Activated T-cell treated with anti-CD3 and anti-CD28 coated beads, Interleukin-2, amount 50 U/mL, for 4 hours (primary cell): ENCODE data around the gene GNG8. TPM values are rescaled to one million over a fixed set of nuclear protein-coding genes. Genes with fewer than 3 reads are reported as not detected.

Source experiments
- ATAC-seq, 2 donors: fragments of 200-7000 bp; cut with Tn5 transposase; one replicate each; pipeline ENCODE4 v1.10.0; 2021
- DNase-seq: peaks from one replicate; pipeline ENCODE4 v3.0.0-alpha.2; 2020
- H3K27me3 Mint-ChIP-seq: one replicate; pipeline ENCODE4 v1.8.0; 2021; ENCODE audit warnings: low read depth, mixed read lengths
- H3K36me3 Mint-ChIP-seq: one replicate; pipeline ENCODE4 v1.8.0; 2022; ENCODE audit warnings: mixed read lengths; ENCODE audit not compliant: insufficient read depth
- H3K4me1 Mint-ChIP-seq: one replicate; pipeline ENCODE4 v1.8.0; 2021; ENCODE audit warnings: low read depth, mixed read lengths
- H3K4me3 Mint-ChIP-seq: one replicate; pipeline ENCODE4 v1.8.0; 2021; ENCODE audit warnings: mild to moderate bottlenecking, moderate library complexity, mixed read lengths
- H3K9me3 Mint-ChIP-seq: one replicate; pipeline ENCODE4 v1.8.0; 2021; ENCODE audit warnings: mixed read lengths
- total RNA-seq, 3 donors: library from RNA; stranded (reverse); gene quantifications; one replicate each; pipeline ENCODE4 v1.2.1, GENCODE V29; 2021

The GNG8 gene
- 1 to 10 TPM; 1.5 to 2.6 (median 2.4) TPM for total RNA-seq

GRCh38 chr19:46635920-46636761 lies at the start of gene GNG8:
Gene GNG8, minus strand, starts transcription at chr19:46636202. Its CDS starts 1,520 bp downstream, at chr19:46634682.
- ATAC-seq (no peak), DNase-seq (no peak)
- Mint-ChIP-seq H3K9me3 (no peaks in the 10 kb centered on the region), H3K27me3 (peaks cover 3% of the 10 kb centered on the region), H3K4me1 (peaks cover 24% of the 10 kb centered on the region), H3K36me3 (no peaks in the 10 kb centered on the region), H3K4me3 (peak within 1 kb of the TSS; percentile 60)

- Mint-ChIP-seq H3K27me3 (no peaks in the 10 kb centered on the region), H3K4me3 (no peak overlapping the region), H3K9me3 (no peaks in the 10 kb centered on the region), H3K36me3 (peaks cover 20% of the 10 kb centered on the region), H3K4me1 (no peaks in the 10 kb centered on the region)
- ATAC-seq, result no peak
- DNase-seq, result no peak
Observed at GRCh38 chr19:46685189-46685588, 49.2 kb upstream of the GNG8 start.

GRCh38 chr19:46678110-46678732 lies 42.2 kb upstream of the GNG8 start:
- Mint-ChIP-seq H3K4me3 (no peak overlapping the region), H3K36me3 (peaks cover 34% of the 10 kb centered on the region), H3K27me3 (no peaks in the 10 kb centered on the region), H3K9me3 (no peaks in the 10 kb centered on the region), H3K4me1 (no peaks in the 10 kb centered on the region)
- peak; percentile 36 for DNase-seq
- ATAC-seq, result peak; percentile 91 to 93

GRCh38 chr19:46674416-46675178 lies 38.6 kb upstream of the GNG8 start:
- H3K27me3 Mint-ChIP-seq, result no peaks in the 10 kb centered on the region
- H3K9me3 Mint-ChIP-seq, result no peaks in the 10 kb centered on the region
- no peaks in the 10 kb centered on the region for H3K4me1 Mint-ChIP-seq
- ATAC-seq (peak; percentile 35 to 36), DNase-seq (no peak)
- H3K36me3 Mint-ChIP-seq, result peaks cover 33% of the 10 kb centered on the region
- no peak overlapping the region for H3K4me3 Mint-ChIP-seq

GRCh38 chr19:46670813-46671212 lies 34.8 kb upstream of the GNG8 start:
- no peaks in the 10 kb centered on the region for H3K4me1 Mint-ChIP-seq
- DNase-seq (no peak), ATAC-seq (no peak)
- H3K36me3 Mint-ChIP-seq, result peaks cover 22% of the 10 kb centered on the region
- H3K27me3 Mint-ChIP-seq, result no peaks in the 10 kb centered on the region
- no peaks in the 10 kb centered on the region for H3K9me3 Mint-ChIP-seq
- H3K4me3 Mint-ChIP-seq, result no peak overlapping the region

GRCh38 chr19:46668662-46669061 lies 32.7 kb upstream of the GNG8 start:
- Mint-ChIP-seq H3K9me3 (no peaks in the 10 kb centered on the region), H3K4me1 (no peaks in the 10 kb centered on the region), H3K27me3 (no peaks in the 10 kb centered on the region), H3K4me3 (no peak overlapping the region), H3K36me3 (peaks cover 7% of the 10 kb centered on the region)
- no peak for DNase-seq
- no peak for ATAC-seq

- Mint-ChIP-seq H3K9me3 (no peaks in the 10 kb centered on the region), H3K36me3 (no peaks in the 10 kb centered on the region), H3K4me1 (peaks cover 12% of the 10 kb centered on the region), H3K27me3 (no peaks in the 10 kb centered on the region), H3K4me3 (no peak overlapping the region)
- DNase-seq (no peak), ATAC-seq (no peak)
Observed at GRCh38 chr19:46665072-46665471, 29.1 kb upstream of the GNG8 start.

GRCh38 chr19:46661735-46662592 lies 26.0 kb upstream of the GNG8 start:
- Mint-ChIP-seq H3K4me1 (peaks cover 18% of the 10 kb centered on the region), H3K9me3 (no peaks in the 10 kb centered on the region), H3K4me3 (peak overlapping the region; percentile 71), H3K27me3 (peaks cover 13% of the 10 kb centered on the region), H3K36me3 (no peaks in the 10 kb centered on the region)
- peak; percentile 35 to 44 for ATAC-seq
- peak; percentile 69 for DNase-seq

- peaks cover 20% of the 10 kb centered on the region for H3K27me3 Mint-ChIP-seq
- ATAC-seq (peak; percentile 88 to 89), DNase-seq (peak; percentile 100)
Observed at GRCh38 chr19:46661020-46661731, 25.2 kb upstream of the GNG8 start, which contains the start of gene DACT3. Gene DACT3, minus strand, starts transcription at chr19:46661182. Its CDS starts 118 bp downstream, at chr19:46661064.

GRCh38 chr19:46660551-46661019 lies 24.6 kb upstream of the GNG8 start:
- H3K4me3 Mint-ChIP-seq, result peak overlapping the region; percentile 68
- no peaks in the 10 kb centered on the region for H3K9me3 Mint-ChIP-seq
- peaks cover 20% of the 10 kb centered on the region for H3K27me3 Mint-ChIP-seq
- DNase-seq (no peak), ATAC-seq (no peak)
- H3K36me3 Mint-ChIP-seq, result no peaks in the 10 kb centered on the region
- H3K4me1 Mint-ChIP-seq, result peaks cover 18% of the 10 kb centered on the region

More at GRCh38 chr19:46661020-46661731, 25.2 kb upstream of the GNG8 start, which contains the start of gene DACT3:
- Mint-ChIP-seq H3K9me3 (no peaks in the 10 kb centered on the region), H3K4me3 (peak within 1 kb of the TSS; percentile 71), H3K4me1 (peaks cover 18% of the 10 kb centered on the region), H3K36me3 (no peaks in the 10 kb centered on the region)

GRCh38 chr19:46660008-46660517 lies 24.1 kb upstream of the GNG8 start:
- Mint-ChIP-seq H3K9me3 (no peaks in the 10 kb centered on the region), H3K4me1 (peaks cover 18% of the 10 kb centered on the region), H3K27me3 (peaks cover 21% of the 10 kb centered on the region), H3K4me3 (peak overlapping the region; percentile 68), H3K36me3 (no peaks in the 10 kb centered on the region)
- DNase-seq (no peak), ATAC-seq (no peak)

GRCh38 chr19:46659151-46660007 lies 23.4 kb upstream of the GNG8 start:
- ATAC-seq (no peak), DNase-seq (no peak)
- Mint-ChIP-seq H3K27me3 (peaks cover 27% of the 10 kb centered on the region), H3K36me3 (no peaks in the 10 kb centered on the region), H3K4me3 (peak overlapping the region; percentile 68), H3K9me3 (no peaks in the 10 kb centered on the region), H3K4me1 (peaks cover 18% of the 10 kb centered on the region)
